PC-3 (cell line): ENCODE measurements around the gene C16orf92. TPM values are rescaled to one million over a fixed set of nuclear protein-coding genes. Genes with fewer than 3 reads are reported as not detected.

Source experiments
- ATAC-seq: fragments of 200-7000 bp; cut with Tn5 transposase; 2 replicates; pipeline ENCODE4 v1.9.1; 2020; ENCODE audit warnings: mild to moderate bottlenecking, moderate library complexity
- BruUV-seq: library from RNA; stranded (reverse); fragments of 400-500 nt; replicated peaks from 2 replicates; lab custom pipeline; 2021; lab: Mats Ljungman, UMichigan
- CTCF ChIA-PET: fragments of 300-600 bp; sonication (Branson Sonifier 250); formaldehyde crosslinking; loops from one replicate; lab custom pipeline; 2022; ENCODE audit warnings: antibody characterized with exemption; lab: Charles Lee
- POLR2A ChIA-PET: fragments of 300-600 bp; sonication (Branson Sonifier 250); formaldehyde crosslinking; loops from one replicate; lab custom pipeline; 2022; ENCODE audit warnings: antibody characterized with exemption; ENCODE audit not compliant: unreplicated experiment; lab: Charles Lee
- DNase-seq: peaks from one replicate; pipeline ENCODE4 v3.0.0-alpha.2; 2015
- H2AFZ ChIP-seq: fragments of 300-600 bp; sonication (generic); 2 replicates; pipeline ENCODE4 v1.6.0; 2016; ENCODE audit warnings: antibody characterized with exemption, low read length
- H3F3A ChIP-seq: fragments of 300-600 bp; sonication (generic); one replicate; pipeline ENCODE4 v1.6.0; 2017; ENCODE audit warnings: antibody characterized with exemption, low read length, control low read depth, mild to moderate bottlenecking; ENCODE audit not compliant: unreplicated experiment
- H3K27ac ChIP-seq: fragments of 300-600 bp; sonication (generic); 2 replicates; pipeline ENCODE4 v1.5.1; 2016; ENCODE audit warnings: mild to moderate bottlenecking, low read length
- H3K27me3 ChIP-seq: fragments of 300-600 bp; sonication (generic); 2 replicates; pipeline ENCODE4 v1.6.1; 2016; ENCODE audit warnings: low read length, mixed read lengths
- H3K36me3 ChIP-seq: fragments of 300-600 bp; sonication (generic); 2 replicates; pipeline ENCODE4 v1.6.1; 2016; ENCODE audit warnings: low read depth, mixed run types, low read length, mixed read lengths
- H3K4me1 ChIP-seq: fragments of 300-600 bp; sonication (generic); 2 replicates; pipeline ENCODE4 v1.5.1; 2016; ENCODE audit warnings: low read length; ENCODE audit not compliant: insufficient read depth
- H3K4me2 ChIP-seq: fragments of 300-600 bp; sonication (generic); 2 replicates; pipeline ENCODE4 v1.6.0; 2016; ENCODE audit warnings: low read length
- H3K4me3 ChIP-seq: fragments of 300-600 bp; sonication (generic); 2 replicates; pipeline ENCODE4 v1.5.1; 2016; ENCODE audit warnings: mild to moderate bottlenecking, low read length, mixed read lengths
- H3K79me2 ChIP-seq: fragments of 300-600 bp; sonication (generic); 2 replicates; pipeline ENCODE4 v1.6.1; 2017; ENCODE audit warnings: low read length, mixed read lengths
- H3K9ac ChIP-seq: fragments of 300-600 bp; sonication (generic); 2 replicates; pipeline ENCODE4 v1.6.0; 2016; ENCODE audit warnings: mild to moderate bottlenecking, low read length
- H3K9me2 ChIP-seq: fragments of 300-600 bp; sonication (generic); replicated peaks from 2 replicates; pipeline ENCODE4 v1.6.1; 2016; ENCODE audit warnings: mixed run types, low read length, mixed read lengths
- H3K9me3 ChIP-seq: fragments of 300-600 bp; sonication (generic); 2 replicates; pipeline ENCODE4 v1.6.1; 2016; ENCODE audit warnings: low read length, mixed read lengths
- H4K20me1 ChIP-seq: fragments of 300-600 bp; sonication (generic); 2 replicates; pipeline ENCODE4 v1.6.1; 2016; ENCODE audit warnings: low read length, mixed read lengths
- CTCF ChIP-seq: fragments of 300-600 bp; sonication (generic); conservative IDR thresholded peaks from 2 replicates; pipeline ENCODE4 v1.5.1; 2017; ENCODE audit warnings: antibody characterized with exemption, low read depth, mild to moderate bottlenecking, low read length
- EZH2 ChIP-seq: fragments of 300-600 bp; sonication (generic); IDR thresholded peaks from one replicate; pipeline ENCODE4 v1.6.1; 2017; ENCODE audit warnings: antibody characterized with exemption, mild to moderate bottlenecking, low read length; ENCODE audit not compliant: unreplicated experiment
- EZH2phosphoT487 ChIP-seq: fragments of 300-600 bp; sonication (generic); IDR thresholded peaks from 2 replicates; pipeline ENCODE4 v1.6.1; 2018; ENCODE audit warnings: mild to moderate bottlenecking, antibody characterized with exemption, low read length, borderline replicate concordance
- intact Hi-C: fragments of 100-400 bp; cut with micrococcal nuclease; formaldehyde crosslinking; loops from 2 replicates; pipeline ENCODE4 v1.9.0; 2023
- total RNA-seq: library from RNA; depleted of rRNA; stranded (reverse); fragments of >200 nt; gene quantifications from 2 replicates; pipeline ENCODE4 v1.2.3, GENCODE V29; 2014

The C16orf92 gene
- total RNA-seq, 1 experiment from 2014 or later, result not detected

- ATAC-seq (no peak), DNase-seq (no peak)
- H3K9me2 ChIP-seq, result no peaks in the 10 kb centered on the region
- TF ChIP-seq EZH2phosphoT487 (no peak), CTCF (no peak), EZH2 (no peak)
- H3K4me1 ChIP-seq, result no peaks in the 10 kb centered on the region
- no peaks in the 10 kb centered on the region for H3K27me3 ChIP-seq
- H3K4me2 ChIP-seq, result no peak overlapping the region
- no peak overlapping the region for H3K27ac ChIP-seq
- ChIA-PET POLR2A (no interaction called here), CTCF (no interaction called here)
- H3K9ac ChIP-seq, result no peak overlapping the region
- no peak overlapping the region for H3K4me3 ChIP-seq
- H3F3A ChIP-seq, result no peaks in the 10 kb centered on the region
- no peaks in the 10 kb centered on the region for H3K79me2 ChIP-seq
- no peaks in the 10 kb centered on the region for H3K36me3 ChIP-seq
- H2AFZ ChIP-seq, result no peak overlapping the region
- H4K20me1 ChIP-seq, result no peaks in the 10 kb centered on the region
- intact Hi-C loops, result no loop called here
- H3K9me3 ChIP-seq, result no peaks in the 10 kb centered on the region
- BruUV-seq, result no TSS peak
Measured at GRCh38 chr16:30002614-30003346, 20.2 kb upstream of the C16orf92 start.

GRCh38 chr16:30003670-30004423 is 19.2 kb upstream of the C16orf92 start:
- POLR2A ChIA-PET, result no interaction called here
- H3K4me1 ChIP-seq, result no peaks in the 10 kb centered on the region
- no peaks in the 10 kb centered on the region for H3F3A ChIP-seq
- CTCF ChIA-PET, result no interaction called here
- no peak overlapping the region for H2AFZ ChIP-seq
- H3K79me2 ChIP-seq, result no peaks in the 10 kb centered on the region
- BruUV-seq, result no TSS peak
- no peak overlapping the region for H3K9ac ChIP-seq
- no peaks in the 10 kb centered on the region for H4K20me1 ChIP-seq
- intact Hi-C loops, result no loop called here
- no peak overlapping the region for H3K27ac ChIP-seq
- TF ChIP-seq EZH2 (no peak), EZH2phosphoT487 (no peak), CTCF (no peak)
- H3K4me3 ChIP-seq, result no peak overlapping the region
- no peak for DNase-seq
- no peaks in the 10 kb centered on the region for H3K27me3 ChIP-seq
- no peaks in the 10 kb centered on the region for H3K9me2 ChIP-seq
- no peaks in the 10 kb centered on the region for H3K36me3 ChIP-seq
- H3K4me2 ChIP-seq, result no peak overlapping the region
- ATAC-seq, result no peak
- no peaks in the 10 kb centered on the region for H3K9me3 ChIP-seq

DNA sequence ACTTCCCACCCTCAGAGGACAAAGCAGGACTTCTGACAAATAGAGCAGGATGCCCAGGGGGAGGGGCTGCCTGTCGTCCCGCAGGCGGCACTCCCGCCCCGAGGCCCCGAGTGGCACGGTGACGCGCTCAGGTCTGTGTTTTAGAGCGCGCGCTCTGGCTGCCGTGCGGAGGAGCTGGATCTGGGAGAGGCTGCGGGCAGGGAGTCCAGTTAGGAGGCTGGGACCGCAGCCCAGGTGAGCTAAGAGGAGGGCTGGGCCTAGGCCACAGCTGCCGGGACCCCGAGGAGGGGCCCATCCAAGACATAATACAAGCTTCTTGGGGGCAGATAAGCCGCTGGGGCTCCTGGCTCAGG is 18.6 kb upstream of the C16orf92 start:
- POLR2A ChIA-PET, result no interaction called here
- CTCF ChIA-PET, result no interaction called here

More for the DNA sequence above, 18.6 kb upstream of the C16orf92 start:
- no peak overlapping the region for H3K4me2 ChIP-seq
- no peak overlapping the region for H2AFZ ChIP-seq
- no peaks in the 10 kb centered on the region for H3K4me1 ChIP-seq
- H3F3A ChIP-seq, result no peaks in the 10 kb centered on the region
- H3K9me2 ChIP-seq, result no peaks in the 10 kb centered on the region
- no peaks in the 10 kb centered on the region for H4K20me1 ChIP-seq
- DNase-seq (no peak), ATAC-seq (no peak)
- H3K4me3 ChIP-seq, result no peak overlapping the region
- H3K27me3 ChIP-seq, result no peaks in the 10 kb centered on the region
- H3K27ac ChIP-seq, result no peak overlapping the region
- H3K9ac ChIP-seq, result no peak overlapping the region
- intact Hi-C loops, result no loop called here
- H3K36me3 ChIP-seq, result no peaks in the 10 kb centered on the region
- no peaks in the 10 kb centered on the region for H3K79me2 ChIP-seq
- no peaks in the 10 kb centered on the region for H3K9me3 ChIP-seq
- BruUV-seq, result no TSS peak
- TF ChIP-seq CTCF (no peak), EZH2phosphoT487 (no peak), EZH2 (no peak)
